DND-41 (cell line): ENCODE results near the gene GRIP2.

ENCODE experiments used
- EZH2 ChIP-seq: IDR thresholded peaks from 3 replicates; pipeline ENCODE4 v1.6.1; 2012; ENCODE audit warnings: borderline replicate concordance, low read depth, mild to moderate bottlenecking, moderate library complexity, low read length, inconsistent platforms; ENCODE audit not compliant: severe bottlenecking
- TF ChIP-seq, protein P1 (sequence below): IDR thresholded peaks from 2 replicates; pipeline ENCODE4 v1.5.1; 2012; ENCODE audit warnings: borderline replicate concordance, low read length, moderate library complexity, mild to moderate bottlenecking; ENCODE audit not compliant: poor library complexity, severe bottlenecking; ENCODE audit errors: extremely low read depth

DNA sequence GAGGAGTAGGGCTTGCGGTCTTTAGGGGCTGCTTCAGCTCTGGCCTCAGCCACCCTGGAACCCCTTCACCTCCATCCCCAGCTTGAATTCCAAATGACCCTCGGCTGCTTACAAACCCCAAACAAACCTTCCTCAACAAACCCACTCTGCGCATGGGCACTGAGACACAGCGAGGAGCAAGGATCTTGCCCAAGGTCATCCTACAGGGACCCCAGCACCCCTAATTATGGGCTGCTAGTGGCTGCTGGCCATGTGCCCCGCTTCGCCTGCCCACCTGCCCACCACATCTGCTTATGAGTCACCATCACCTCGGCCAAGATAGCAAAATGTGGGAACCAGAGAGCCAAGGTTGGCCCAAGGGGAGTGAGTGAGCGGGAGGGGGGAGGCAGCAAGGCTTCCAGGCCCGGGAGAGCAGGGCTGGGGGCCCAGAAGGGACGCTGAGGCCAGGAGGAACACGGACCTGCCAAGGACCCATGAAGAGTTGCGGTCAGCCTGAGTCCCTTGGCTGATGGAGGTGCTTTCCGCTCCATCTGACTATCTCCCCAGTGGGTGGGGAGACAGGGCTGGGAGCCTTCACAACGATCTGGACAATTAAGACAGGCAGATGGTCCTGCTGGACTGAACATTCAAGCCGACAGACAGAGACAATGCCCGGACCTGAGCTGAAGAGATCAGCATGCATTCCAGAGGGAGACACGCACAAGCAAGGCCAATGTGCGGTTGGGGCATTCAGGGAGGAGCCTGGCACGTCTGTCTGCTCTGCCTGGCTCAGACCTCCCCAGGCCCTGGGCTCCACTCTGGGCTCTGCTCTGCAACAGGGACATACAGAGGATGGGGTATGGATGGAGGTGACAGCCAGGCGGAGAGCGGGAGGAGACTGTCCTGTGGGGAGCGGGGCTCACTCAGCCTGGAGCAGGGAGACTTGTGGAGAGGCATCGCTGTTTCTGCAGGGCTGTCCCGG, 10.8 kb upstream of the GRIP2 start:
- TF ChIP-seq, protein P1, sequence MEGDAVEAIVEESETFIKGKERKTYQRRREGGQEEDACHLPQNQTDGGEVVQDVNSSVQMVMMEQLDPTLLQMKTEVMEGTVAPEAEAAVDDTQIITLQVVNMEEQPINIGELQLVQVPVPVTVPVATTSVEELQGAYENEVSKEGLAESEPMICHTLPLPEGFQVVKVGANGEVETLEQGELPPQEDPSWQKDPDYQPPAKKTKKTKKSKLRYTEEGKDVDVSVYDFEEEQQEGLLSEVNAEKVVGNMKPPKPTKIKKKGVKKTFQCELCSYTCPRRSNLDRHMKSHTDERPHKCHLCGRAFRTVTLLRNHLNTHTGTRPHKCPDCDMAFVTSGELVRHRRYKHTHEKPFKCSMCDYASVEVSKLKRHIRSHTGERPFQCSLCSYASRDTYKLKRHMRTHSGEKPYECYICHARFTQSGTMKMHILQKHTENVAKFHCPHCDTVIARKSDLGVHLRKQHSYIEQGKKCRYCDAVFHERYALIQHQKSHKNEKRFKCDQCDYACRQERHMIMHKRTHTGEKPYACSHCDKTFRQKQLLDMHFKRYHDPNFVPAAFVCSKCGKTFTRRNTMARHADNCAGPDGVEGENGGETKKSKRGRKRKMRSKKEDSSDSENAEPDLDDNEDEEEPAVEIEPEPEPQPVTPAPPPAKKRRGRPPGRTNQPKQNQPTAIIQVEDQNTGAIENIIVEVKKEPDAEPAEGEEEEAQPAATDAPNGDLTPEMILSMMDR: no peak
- no peak for TF ChIP-seq EZH2
